Hematopoietic multipotent progenitor cell treated with erythropoietin and hydrocortisone succinate and interleukin-3 and kit ligand, for 15 days (in vitro differentiated cells): Measurements from ENCODE around the gene FOXP1.
"Not testable (repeated sequence)": the region's sequence is repeated elsewhere in the genome, so short reads cannot be mapped to it uniquely, and the experiment has no call there.

Experiments
- DNase-seq: peaks from one replicate; pipeline ENCODE4 v3.0.0-alpha.2; 2015; ENCODE audit warnings: low spot score

FOXP1 gene

DNA sequence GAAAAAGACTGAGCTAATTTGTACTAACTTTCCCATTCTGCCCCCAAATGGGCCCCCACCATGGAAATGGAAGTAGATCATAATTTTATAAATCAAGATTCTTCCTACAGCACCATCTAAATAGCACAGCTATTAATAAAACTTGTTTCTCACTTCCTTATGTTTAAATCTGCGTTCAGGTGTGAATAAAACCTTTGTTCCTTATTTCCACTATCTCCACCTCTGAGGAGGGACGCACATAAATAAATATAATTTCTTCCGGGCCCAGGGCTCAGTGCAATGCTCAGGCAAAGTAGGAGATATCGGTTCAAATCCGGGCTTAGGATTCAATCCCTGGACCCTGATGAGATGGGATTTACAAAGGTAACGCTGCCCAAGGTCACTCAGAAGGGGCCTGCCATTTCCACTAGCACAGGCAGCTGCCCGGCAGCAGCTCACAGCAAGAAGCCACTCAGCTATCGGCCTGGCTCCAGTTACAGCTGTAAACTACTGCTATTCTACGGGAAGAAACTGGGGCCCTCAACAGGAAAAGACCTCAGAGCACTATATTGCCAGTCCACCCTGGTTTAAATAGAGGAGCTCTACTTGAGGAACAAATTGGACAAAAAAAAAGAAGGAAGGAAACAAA, 52.5 kb downstream of the FOXP1 start:
- DNase-seq, result no peak

DNA sequence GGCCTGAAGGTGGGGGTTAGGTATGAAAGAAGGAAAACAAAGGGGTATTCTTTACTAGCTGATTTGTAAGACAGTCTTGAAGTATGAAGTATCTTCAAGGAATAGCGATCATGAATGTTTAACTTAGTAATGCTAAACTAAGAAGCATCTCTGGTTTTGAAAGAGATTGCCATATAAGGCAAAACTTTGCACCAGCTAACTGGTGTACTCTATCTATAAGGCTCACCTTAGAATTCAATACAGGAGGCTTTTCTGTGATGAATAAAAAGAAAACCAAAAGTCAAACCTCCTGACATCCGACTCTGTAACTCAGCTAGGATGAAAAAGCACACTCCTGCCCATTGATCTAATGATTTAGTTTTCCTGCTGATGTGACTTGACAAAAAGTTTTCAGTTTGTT, 54.7 kb downstream of the FOXP1 start:
- DNase-seq, result no peak

DNA sequence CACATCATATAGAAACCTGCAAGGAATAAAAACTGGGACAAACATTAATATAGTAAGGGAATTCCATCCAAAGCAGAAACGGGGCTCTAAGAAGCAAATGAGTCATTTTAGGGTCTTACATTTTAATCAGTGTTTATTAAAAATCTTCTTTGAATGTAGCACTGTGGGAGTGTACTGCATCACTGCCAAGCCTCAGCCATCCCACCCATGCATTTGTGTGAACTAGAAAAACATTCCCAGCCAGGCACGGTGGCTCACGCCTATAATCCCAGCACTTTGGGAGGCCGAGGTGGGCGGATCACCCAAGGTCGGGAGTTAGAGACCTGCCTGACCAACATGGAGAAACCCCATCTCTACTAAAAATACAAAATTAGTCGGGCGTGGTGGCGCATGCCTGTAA, 57.1 kb downstream of the FOXP1 start:
- DNase-seq, result not testable (repeated sequence)

DNA sequence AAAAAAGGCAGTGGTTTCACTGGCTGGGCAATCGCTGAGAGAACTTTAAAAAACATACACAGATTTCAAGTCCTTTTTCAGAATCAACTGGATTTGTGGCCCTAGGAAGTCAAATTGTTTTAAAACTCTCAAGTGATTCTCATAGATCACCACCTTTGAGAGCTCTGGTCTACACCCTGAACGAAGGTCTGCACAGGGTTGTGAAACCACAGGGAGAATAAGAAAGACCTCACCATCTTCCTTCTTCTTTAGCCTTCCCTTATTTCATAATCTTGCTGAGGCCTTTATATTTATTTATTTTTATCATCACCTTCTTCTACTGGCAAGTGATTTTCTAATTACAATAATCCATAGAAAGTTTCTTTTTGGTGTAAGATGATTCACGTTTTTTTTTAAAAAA, 58.1 kb downstream of the FOXP1 start:
- DNase-seq, result no peak

DNA sequence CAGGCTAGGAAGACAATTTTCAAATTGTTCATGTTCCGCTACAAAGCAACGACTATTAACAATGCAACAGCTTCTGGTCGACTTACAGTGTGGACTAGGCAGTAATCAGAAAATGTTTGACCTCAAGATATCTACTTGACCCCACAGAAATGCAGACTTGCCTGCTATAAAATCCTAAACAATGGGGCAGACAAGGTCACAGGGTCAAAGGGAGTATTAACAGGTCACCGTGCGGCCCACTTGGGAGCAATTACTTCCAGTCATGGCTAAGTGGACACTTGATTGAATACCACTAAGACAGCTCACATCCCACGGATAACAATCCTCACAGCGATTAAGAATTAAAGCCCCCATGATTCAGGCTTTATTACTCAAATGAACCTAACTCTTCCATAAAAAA, 58.9 kb downstream of the FOXP1 start:
- DNase-seq, result no peak

DNA sequence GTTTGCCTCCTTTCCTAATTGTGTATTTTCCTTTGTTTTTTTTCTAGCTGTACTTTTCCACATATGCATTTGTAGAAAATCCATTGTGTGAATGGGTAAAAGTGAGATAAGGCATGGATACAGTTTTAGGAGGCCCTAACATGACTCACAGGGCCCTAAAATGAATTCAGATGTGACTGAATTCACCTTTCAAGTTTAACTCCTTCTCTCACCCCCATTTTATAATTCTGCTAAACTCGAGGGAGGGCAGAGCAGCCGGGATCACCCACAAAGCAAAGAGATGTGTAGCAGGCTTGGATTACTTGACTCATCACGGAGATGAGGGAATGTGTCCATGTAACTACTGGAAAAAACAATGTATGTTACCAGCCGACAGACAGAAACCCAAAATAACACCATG, 59.9 kb downstream of the FOXP1 start:
- no peak for DNase-seq

DNA sequence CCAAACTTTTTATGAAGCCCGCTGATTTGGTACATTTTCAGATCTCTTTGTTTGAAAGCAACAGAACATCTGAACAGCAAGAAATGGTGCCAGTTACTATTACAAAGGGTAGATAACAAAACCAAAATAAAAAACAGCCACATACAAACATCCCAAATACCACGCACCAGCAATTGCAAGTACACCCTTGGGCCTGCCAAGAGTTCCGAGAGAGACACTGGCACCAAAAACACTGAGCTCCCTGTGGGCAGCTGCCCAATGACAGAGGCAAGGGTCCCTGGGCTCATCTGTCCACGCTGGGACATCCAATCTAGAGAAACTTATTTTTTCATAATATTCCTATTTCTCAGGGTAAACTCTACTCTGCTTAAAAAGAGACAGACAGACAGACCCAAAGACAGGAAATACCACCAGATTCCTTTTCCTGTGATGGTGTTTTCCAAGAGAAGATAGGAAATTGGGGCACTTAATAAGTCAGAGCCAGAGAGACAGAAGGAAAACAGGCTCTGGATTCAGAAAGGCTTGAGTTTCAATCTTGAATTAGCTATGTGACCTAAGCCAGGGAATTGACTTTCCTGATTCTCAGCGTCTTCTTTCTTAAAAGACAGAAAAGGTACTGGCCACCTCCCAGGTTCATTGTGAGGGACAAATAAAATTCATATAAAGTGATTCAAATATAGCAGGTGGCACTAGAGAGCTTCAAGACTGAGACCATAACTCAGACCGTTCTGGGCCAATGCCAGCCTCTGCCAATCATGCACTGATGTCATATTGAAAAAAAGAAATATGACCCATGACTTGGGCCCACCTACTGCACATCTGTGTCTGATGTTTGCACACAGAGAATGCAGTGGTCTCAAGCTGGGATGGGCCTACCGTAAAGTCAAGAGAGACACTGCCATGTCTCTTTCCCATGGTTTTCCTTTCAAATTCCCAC, 61.3 kb downstream of the FOXP1 start:
- no peak for DNase-seq

DNA sequence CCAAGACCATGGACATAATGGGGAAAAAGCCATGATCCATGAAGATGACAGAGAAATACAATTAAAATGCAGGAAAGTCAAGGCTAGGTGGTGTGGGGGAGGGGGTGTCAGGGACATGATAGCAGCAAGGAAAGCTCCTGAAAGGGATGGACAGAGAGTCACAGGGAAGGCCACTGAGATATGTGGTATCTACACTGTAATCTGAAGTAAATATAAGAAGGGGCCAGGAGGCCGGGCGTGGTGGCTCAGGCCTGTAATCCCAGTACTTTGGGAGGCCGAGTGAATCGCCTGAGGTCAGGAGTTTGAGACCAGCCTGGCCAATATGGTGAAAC, 62.5 kb downstream of the FOXP1 start:
- DNase-seq, result no peak

DNA sequence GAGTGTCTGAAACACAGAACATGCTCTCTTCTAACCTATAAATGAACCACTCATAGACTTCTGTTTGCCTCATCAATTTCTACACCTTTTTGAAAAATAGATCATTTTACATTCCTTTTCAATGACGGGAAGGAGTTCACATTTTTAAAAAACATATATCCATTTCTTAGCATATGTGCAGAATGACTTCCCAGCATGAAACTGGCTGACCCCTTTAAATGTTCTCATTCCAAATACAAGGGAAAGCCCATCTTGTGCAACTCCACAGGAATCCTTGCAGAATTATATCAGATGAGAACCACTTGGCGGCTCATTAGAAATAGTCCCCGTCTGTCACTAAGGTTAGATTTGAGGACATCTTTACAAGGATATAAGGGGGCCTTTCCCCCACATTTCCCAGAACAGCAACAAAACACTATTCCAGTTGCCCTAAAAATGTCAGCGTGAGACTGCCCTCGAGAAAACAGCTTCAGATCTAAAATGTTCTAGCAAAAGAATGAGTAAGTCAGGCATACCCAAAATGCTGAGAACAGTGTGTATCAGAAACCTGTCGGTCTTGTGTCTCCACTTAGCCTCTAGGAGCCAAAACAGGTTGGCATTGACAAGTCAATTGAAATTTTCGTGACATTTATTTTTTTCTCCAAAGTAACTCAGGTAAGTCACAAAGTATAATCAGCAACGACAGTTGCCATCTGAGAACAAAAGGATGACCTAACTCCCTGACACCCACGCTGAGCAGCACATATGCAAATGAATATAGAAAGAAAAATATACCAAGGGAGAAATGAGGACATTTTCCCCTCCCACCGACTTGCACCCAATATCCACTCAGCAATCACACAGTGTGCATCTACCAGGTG, 63.1 kb downstream of the FOXP1 start:
- no peak for DNase-seq

DNA sequence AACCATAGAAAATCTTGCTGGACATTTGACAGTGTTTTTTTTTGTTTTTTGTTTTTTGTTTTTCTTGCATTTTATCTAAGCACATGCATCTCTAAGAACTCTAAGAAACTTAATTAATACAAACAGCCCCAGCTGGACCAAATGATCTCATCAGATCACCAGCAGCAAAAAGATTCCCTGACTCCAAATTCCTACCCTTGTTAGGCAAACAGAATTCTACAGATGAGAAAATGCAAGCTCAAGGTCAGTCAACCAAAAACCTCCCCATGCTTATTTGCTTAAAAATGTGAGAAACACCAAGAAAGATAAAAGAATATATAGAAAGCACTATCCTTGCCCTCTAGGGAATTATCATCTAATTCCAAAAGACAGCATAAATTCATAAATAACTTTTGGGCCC, 65.4 kb downstream of the FOXP1 start:
- no peak for DNase-seq

DNA sequence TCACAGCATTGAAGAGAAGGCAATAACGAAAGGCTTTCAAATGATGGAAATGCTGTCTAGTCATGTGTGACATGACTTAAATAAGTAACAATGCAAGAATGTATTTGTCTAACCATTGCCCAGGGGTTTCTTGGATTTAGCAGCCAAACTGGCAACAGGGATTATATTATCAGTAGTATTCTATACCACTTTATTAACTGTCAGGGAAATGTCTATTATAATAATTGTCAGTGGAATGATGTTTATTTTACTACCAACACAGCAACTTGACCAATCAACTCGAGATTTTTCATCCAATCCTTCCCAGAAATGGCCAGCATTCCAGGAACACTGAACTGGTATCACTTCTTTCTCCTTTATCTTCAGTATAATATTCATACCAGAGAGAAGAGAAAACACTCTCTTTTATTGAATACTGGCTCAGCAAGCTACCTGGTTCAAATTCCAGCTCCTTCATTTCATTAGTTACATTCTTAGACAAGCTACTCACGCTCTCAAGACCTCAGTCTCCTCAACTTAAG, 66.2 kb downstream of the FOXP1 start:
- no peak for DNase-seq

DNA sequence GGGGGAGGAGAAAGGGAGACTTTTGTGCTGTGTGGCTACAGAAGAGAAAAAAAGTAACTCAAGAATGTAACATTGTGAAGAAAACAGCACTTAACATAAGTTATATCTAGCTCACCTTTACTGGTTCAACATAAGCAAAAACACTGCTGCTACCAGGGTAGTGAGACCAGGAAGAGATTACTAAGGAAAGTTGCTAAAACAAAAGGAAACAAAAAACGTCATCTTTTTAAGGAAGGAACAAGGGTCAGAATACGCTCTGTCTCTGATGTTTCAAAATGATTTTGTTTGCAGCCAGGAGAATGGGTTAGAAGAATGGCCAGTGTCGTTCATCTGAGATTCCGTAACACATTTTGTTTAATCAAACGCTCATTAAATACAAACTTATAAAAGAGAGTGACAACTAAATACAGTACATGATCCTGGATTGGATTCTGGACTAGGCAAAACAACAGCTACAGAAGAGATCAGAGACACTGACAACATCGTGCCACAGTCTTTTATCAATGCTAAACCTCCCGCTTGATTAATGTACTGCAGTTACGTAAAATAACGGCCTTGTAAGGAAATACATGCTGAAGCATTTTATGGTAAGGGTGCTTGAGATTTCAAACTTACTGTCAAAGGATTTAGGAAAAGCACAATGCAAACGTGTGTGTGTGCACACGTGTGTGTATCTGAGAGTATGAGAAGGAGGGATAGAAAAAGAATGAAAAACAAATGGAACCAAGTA, 67.7 kb downstream of the FOXP1 start:
- no peak for DNase-seq

DNA sequence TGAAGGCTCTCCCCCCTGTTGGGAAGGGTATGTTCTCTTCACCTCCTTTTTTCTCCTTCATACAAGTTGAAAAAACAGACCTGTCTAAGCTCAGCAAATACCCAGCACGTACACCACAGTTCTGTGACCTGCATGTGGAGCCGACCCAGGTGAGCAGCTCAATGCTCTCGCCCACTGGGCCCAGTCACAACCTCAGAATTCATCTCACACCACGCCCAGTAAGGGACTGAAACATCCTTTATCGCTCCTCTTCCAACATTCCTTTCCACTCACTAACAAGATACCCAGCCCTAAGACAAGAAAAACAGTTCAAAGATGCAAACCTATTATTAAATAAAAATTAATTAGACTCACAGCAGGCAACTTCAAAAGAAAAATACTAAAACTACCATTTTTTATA, 68.9 kb downstream of the FOXP1 start:
- no peak for DNase-seq

DNA sequence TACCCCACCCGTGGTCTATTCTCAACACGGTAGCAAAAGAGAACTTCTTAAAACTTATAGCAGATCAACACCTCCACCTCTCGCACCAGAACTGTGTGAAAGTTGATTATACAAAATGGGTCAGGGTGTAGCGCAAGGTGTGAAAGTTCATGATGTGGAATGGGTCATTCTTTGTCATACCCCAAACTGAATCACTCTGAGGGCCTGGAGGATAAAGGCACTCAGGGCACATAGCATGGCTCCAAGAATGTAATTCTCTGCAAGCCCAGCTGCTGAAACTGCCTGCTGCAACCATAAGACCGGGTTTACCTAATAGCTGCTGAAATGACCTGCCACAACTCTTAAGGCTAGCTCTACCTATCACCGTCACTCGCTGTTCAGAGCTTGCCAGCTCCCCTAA, 70.0 kb downstream of the FOXP1 start:
- no peak for DNase-seq

DNA sequence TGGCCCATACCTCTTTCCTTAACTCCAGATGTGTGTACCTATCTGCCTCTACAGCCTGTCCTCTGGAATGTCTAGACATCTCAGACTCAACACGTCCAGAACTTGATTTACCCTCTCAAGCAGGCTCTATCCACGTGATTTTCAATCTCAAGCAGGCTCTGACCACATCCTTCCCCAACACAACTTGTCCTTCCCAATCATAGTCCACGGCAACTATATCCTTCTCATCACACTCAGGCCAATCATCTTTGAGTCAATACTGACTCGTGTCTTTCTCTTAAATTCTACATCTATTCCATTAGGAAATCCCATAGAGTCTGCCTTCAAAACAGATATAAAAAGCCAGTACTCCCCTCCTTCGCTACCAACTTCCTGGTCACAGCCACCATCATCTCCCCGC, 70.4 kb downstream of the FOXP1 start:
- DNase-seq, result no peak

DNA sequence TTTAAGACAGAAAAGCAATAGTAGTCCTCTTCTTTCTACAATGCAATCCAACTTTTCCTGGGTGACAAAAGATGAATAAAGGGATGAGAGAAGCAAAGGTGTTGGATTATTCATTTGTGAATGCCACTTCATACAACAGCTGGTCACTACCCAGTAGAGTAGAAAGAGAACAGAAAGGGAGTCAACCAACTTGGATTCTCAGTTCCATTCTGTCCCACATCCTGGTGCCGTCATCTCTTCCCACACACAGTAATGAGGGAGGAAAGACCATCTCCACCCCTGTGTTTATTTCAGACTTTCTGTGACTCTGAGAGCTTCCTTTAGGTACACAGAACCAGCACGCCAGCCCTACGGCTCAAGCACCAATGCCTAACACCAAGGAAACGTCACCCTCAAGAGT, 71.0 kb downstream of the FOXP1 start:
- DNase-seq, result no peak

DNA sequence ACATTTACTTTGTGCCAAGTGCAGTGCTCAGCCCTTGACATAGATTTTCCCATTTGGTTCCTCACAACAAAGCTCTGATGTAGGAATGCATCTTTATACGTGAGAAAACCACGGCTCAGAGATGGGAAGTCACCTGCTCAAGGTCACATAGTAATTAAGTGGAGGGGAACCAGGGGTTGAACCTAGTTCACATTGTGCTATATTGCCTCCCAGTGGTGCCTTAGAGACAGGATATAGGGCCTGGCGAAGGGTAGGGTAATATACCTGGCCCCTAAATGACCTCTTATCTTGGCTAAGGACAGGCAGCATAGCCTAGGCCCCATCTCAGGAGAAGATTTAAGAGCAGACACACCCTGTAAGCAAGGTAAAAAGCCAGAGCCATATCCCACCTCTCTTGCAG, 71.5 kb downstream of the FOXP1 start:
- peak; percentile 37 for DNase-seq

DNA sequence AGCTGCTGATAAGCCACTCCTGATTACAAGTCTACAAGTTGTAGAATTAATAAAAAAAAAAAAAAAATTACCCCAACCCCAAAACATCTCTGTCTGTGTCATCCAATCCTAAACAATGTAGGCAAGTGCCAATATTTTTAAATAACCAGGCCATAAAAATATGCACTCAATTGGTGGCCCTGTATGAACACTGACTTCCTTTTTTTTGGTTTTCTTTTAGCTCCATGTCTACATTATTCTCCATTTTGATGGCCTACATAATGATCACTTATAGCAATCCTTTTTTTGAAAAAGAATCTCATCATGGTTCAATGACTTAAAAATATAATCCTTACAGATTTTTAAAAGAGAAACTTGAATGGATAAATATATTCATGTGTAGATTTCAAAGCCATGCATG, 72.1 kb downstream of the FOXP1 start:
- DNase-seq, result no peak

DNA sequence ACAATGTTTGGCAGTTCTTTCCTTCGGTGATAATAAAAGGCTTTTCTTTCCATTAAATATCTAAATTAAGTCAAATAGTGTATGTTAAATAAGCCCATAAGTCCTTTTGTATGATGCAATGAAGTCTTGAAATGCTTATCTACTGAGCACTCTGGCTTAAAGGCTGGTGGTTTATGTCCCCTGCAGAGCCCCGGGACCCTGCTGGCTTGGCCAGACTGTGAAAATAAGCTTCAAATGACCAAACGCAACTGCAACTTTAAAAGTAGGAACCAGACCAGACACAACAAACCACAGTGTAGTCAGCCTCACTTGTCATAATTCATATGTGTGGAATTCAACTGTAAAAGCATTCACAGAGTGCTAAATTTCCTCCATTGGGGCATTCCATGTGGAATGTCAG, 72.5 kb downstream of the FOXP1 start:
- no peak for DNase-seq

DNA sequence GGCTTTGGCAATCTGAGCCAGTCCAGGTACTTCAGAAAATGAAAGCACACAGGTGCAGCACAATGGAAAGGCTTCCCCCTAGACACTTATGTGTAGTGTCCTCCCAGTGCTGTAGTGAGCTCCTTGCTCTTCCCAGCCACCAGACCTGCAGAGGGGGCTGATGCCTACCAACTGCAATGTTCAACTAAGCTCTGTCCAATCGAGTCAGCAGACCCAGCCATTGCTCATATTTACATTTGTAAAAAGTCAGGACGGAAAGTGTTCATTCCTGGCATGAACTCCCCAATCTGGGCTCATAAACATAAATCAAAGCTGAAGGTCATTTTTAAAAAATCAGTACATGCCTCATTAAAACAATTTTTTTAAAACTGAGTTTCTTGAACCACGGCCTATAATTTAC, 73.0 kb downstream of the FOXP1 start:
- DNase-seq, result no peak

DNA sequence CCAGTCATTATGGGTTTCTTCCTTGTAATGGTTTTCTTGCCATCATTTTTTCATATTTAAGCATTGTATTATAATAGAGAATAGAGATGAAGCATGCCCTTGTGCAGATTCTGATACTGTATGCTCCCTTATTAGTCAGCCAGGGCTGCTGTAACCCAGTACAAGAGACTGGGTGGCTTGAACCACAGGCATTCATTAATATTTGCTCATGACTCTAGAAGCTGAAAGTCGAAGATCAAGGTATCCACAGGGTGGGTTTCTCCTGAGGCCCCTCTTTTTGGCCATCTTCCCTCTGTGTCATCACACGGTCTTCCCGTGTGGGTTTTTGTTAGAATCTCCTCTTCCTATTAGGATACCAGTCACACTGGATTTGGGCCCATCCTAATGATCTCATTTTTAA, 74.5 kb downstream of the FOXP1 start:
- DNase-seq, result no peak

DNA sequence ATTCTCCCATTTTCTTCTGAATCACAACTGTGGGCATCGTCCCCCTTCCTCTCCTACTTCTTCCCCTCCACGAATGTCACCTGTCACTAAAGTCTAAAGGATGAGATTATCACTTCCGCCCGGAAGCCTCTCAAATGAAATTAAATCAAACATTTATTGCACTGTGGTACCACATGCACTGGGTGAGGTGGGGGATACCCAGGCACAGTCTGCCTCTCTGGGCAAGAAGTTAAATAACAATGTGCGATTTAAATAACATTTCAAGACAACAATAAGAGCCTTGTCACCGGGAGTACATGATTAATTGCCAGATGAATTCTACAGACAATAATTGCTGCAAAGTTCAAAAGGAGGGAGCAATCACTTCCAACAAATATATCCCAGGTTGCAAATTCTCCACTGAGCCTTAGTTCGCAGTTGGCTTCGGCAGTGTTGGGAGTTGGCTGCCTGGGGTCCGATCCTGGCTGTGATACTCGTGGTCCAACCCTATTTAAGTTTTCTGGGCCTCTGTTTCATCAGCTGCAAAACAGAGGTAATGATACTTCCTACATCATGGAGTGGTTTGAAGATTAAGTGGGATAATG, 77.7 kb downstream of the FOXP1 start:
- DNase-seq, result no peak
